ENCODE data around the gene NEMF.
"Not testable (repeated sequence)": the region's sequence is repeated elsewhere in the genome, so short reads cannot be mapped to it uniquely, and the experiment has no call there.

NEMF gene

GRCh38 chr14:49896966-49897365 is 44.4 kb upstream of the NEMF start:
- in situ Hi-C loops (cut with HindIII; ENCODE audit: low pct_ligation_motif_present, low sequenced_read_pairs) = no loop called here
- Histone ChIP-seq H3K36me3 (replicated peaks) (peaks cover 18% of the 10 kb centered on the region), H3K27me3 (replicated peaks) (no peaks in the 10 kb centered on the region), H3K4me3 (ENCODE audit: low read depth, low read length) (peak overlapping the region; percentile 96), H3K27ac (peak overlapping the region; percentile 10)
- TF ChIP-seq, protein P1, sequence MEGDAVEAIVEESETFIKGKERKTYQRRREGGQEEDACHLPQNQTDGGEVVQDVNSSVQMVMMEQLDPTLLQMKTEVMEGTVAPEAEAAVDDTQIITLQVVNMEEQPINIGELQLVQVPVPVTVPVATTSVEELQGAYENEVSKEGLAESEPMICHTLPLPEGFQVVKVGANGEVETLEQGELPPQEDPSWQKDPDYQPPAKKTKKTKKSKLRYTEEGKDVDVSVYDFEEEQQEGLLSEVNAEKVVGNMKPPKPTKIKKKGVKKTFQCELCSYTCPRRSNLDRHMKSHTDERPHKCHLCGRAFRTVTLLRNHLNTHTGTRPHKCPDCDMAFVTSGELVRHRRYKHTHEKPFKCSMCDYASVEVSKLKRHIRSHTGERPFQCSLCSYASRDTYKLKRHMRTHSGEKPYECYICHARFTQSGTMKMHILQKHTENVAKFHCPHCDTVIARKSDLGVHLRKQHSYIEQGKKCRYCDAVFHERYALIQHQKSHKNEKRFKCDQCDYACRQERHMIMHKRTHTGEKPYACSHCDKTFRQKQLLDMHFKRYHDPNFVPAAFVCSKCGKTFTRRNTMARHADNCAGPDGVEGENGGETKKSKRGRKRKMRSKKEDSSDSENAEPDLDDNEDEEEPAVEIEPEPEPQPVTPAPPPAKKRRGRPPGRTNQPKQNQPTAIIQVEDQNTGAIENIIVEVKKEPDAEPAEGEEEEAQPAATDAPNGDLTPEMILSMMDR (IDR thresholded peaks at IDR 0.05; ENCODE audit: low read depth, low read length, missing control alignments) = no peak
- DNase-seq = no peak

DNA sequence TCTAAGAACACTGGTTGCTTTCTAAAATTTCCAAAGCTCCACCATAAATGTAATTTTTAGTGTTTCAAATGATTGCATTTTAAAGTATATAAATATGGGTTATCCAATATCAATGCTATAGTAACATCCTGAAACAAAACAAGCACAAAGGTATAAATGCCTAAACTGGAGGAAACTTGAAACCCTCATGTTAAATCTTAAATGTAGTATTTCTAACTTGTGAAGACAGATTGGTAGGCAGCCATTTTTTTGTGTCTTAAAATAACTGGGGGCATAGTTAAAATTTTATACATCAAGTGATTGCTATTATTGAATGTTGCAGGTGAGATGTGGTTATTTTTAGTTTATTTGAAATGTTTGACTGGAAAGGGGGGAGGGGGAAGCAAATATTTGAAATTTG is 43.7 kb upstream of the NEMF start:
- Histone ChIP-seq H3K27ac (peak overlapping the region; percentile 95), H3K36me3 (replicated peaks) (peaks cover 18% of the 10 kb centered on the region), H3K4me3 (ENCODE audit: low read depth, low read length) (peak overlapping the region; percentile 96)
- in situ Hi-C loops (cut with HindIII; ENCODE audit: low pct_ligation_motif_present, low sequenced_read_pairs); H3K27me3 ChIP-seq (replicated peaks); DNase-seq: not testable (repeated sequence)

GRCh38 chr14:49895480-49895879 is 42.9 kb upstream of the NEMF start:
- TF ChIP-seq, protein P1 (IDR thresholded peaks at IDR 0.05; ENCODE audit: low read depth, low read length, missing control alignments) = no peak
- Histone ChIP-seq H3K27me3 (replicated peaks) (no peaks in the 10 kb centered on the region), H3K36me3 (replicated peaks) (peaks cover 18% of the 10 kb centered on the region), H3K27ac (peak overlapping the region; percentile 95), H3K4me3 (ENCODE audit: low read depth, low read length) (peak overlapping the region; percentile 96)
- DNase-seq = no peak
- in situ Hi-C loops (cut with HindIII; ENCODE audit: low pct_ligation_motif_present, low sequenced_read_pairs) = no loop called here

DNA sequence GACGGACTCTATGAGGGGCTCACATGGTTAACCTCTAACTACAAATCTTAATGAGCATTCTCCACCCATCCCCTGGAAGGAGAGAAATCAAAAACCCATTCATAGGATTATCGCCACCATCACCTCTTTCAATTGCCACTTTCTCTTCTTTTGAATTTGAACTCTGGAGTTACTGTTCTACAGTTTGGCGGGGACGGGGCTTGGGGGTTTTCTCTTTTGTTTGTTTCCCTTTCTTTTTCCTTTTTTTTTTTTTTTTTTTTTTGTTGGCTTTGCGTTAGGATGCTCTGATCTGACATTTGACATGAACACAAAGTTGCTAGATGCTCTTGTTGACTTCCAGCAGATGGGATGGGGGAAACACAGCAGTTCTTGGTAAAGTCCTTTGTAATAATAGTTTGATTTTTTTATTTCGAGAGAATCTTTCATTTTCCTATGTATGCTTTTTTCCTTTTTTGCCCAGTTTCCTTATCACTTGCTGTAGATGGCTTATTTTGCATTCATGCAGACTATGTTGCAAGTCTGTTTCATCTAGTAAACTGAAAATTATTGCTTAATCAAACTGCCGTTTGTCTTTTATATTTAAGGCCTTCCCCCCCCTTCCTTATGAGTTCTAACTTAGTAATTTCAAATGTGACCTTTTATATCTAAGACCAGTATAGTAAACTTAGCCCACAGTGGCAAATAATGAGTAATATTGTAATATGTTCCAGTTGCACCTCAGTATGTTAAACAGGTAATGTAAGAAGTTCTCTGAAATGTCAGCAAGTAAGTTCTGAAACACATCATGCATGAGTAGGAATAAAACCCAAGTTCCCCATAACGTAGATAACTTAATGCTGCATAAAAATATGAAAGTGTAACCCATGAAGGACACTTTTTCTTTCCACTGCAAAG is 41.9 kb upstream of the NEMF start:
- DNase-seq = not testable (repeated sequence)

GRCh38 chr14:49893309-49894213 is 41.0 kb upstream of the NEMF start:
- Histone ChIP-seq H3K27me3 (replicated peaks) (no peaks in the 10 kb centered on the region), H3K4me3 (ENCODE audit: low read depth, low read length) (peak overlapping the region; percentile 96), H3K36me3 (replicated peaks) (peaks cover 18% of the 10 kb centered on the region), H3K27ac (peak overlapping the region; percentile 95)
- peak; percentile 49 for DNase-seq
- TF ChIP-seq, protein P1 (IDR thresholded peaks at IDR 0.05; ENCODE audit: low read depth, low read length, missing control alignments) = no peak
- in situ Hi-C loops (cut with HindIII; ENCODE audit: low pct_ligation_motif_present, low sequenced_read_pairs) = no loop called here

More for the DNA sequence above, 41.9 kb upstream of the NEMF start:
- H3K4me3 ChIP-seq (ENCODE audit: low read depth, low read length) = peak overlapping the region; percentile 96
- H3K27me3 ChIP-seq (replicated peaks); in situ Hi-C loops (cut with HindIII; ENCODE audit: low pct_ligation_motif_present, low sequenced_read_pairs): not testable (repeated sequence)
- peak overlapping the region; percentile 95 for H3K27ac ChIP-seq
- H3K36me3 ChIP-seq (replicated peaks) = peaks cover 18% of the 10 kb centered on the region

DNA sequence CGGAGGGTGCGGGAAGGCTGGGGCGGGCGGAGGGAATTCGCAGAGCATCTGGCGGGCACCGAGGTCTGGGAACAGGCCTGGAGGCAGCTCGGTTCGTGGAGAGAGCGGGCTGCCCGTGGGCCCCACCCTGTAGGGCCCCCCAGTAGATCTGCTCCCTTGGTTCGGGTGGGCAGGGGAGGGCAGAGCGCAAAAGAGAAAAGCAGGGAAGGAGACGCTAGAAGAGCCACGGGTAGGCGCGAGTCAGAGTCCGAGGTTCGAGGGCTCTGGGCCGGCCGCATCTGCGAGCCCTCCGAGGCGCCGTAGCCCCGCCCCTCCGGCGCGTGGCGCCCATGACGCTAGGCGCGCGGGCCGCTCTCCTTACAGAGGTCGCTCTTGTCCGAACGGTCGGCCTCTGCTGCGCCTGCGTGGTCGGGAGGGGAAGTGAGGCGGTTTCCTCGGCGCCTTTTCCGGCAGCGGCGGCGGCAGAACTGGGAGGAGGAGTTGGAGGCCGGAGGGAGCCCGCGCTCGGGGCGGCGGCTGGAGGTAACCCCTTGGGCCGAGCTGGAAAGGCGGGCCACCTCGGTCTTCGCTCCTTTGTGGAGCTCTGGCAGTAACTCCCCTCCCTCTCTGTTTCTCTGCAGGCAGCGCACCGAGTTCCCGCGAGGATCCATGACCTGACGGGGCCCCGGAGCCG is 40.2 kb upstream of the NEMF start, which contains the start of gene ARF6:
ARF6 (plus strand) TSS at position 447 of the 673 bp plus-strand sequence. CDS start 655 bp downstream, outside the sequence.
- peak; percentile 96 for DNase-seq
- in situ Hi-C loops (cut with HindIII; ENCODE audit: low pct_ligation_motif_present, low sequenced_read_pairs) = no loop called here
- Histone ChIP-seq H3K36me3 (replicated peaks) (peaks cover 18% of the 10 kb centered on the region), H3K27ac (peak within 1 kb of the TSS; percentile 95), H3K27me3 (replicated peaks) (no peaks in the 10 kb centered on the region), H3K4me3 (ENCODE audit: low read depth, low read length) (peak within 1 kb of the TSS; percentile 96)
- TF ChIP-seq, protein P1 (IDR thresholded peaks at IDR 0.05; ENCODE audit: low read depth, low read length, missing control alignments) = peak; percentile 20
